ENCODE data around the gene BCL2L1. TPM values are rescaled to one million over a fixed set of nuclear protein-coding genes. Genes with fewer than 3 reads are reported as not detected.
A peak's percentile ranks its signal among the peaks of the same experiment; 100 is the strongest.
"Not testable (repeated sequence)": the region's sequence is repeated elsewhere in the genome, so short reads cannot be mapped to it uniquely, and the experiment has no call there.

Gene BCL2L1
- 33.1 and 33.4 TPM in 2 replicates for total RNA-seq (2014; rRNA removed; shearing (Covaris generic))

- DNase-seq = peak; percentile 86 to 87
- H3K36me3 ChIP-seq = peaks cover 9% of the 10 kb centered on the region
- peaks cover 38% of the 10 kb centered on the region for H3K4me1 ChIP-seq
Observed at GRCh38 chr20:31722257-31723068, at the start of gene BCL2L1. Gene BCL2L1 (minus strand): TSS chr20:31722868. CDS start chr20:31722218, 650 bp downstream.

GRCh38 chr20:31770243-31770642, 47.6 kb upstream of the BCL2L1 start:
- Histone ChIP-seq H3K27me3 (no peaks in the 10 kb centered on the region), H3K9me3 (replicated peaks) (no peaks in the 10 kb centered on the region), H3K4me3 (no peak overlapping the region), H3K27ac (no peak overlapping the region), H3K36me3 (peaks cover 91% of the 10 kb centered on the region), H3K4me1 (no peaks in the 10 kb centered on the region)
- DNase-seq = no peak

More at GRCh38 chr20:31722257-31723068, at the start of gene BCL2L1:
- Histone ChIP-seq H3K9me3 (replicated peaks) (no peaks in the 10 kb centered on the region), H3K4me3 (peak within 1 kb of the TSS; percentile 84), H3K27me3 (no peaks in the 10 kb centered on the region), H3K27ac (peak within 1 kb of the TSS; percentile 86)

GRCh38 chr20:31769681-31770080, 47.0 kb upstream of the BCL2L1 start:
- H3K27ac ChIP-seq = no peak overlapping the region
- H3K36me3 ChIP-seq = peaks cover 91% of the 10 kb centered on the region
- H3K4me1 ChIP-seq = no peaks in the 10 kb centered on the region
- DNase-seq = no peak
- H3K27me3 ChIP-seq = no peaks in the 10 kb centered on the region
- H3K9me3 ChIP-seq (replicated peaks) = no peaks in the 10 kb centered on the region
- no peak overlapping the region for H3K4me3 ChIP-seq

GRCh38 chr20:31767805-31768204, 45.1 kb upstream of the BCL2L1 start:
- peaks cover 93% of the 10 kb centered on the region for H3K36me3 ChIP-seq
- H3K9me3 ChIP-seq (replicated peaks) = no peaks in the 10 kb centered on the region
- no peaks in the 10 kb centered on the region for H3K27me3 ChIP-seq
- no peaks in the 10 kb centered on the region for H3K4me1 ChIP-seq
- H3K4me3 ChIP-seq = no peak overlapping the region
- no peak for DNase-seq
- no peak overlapping the region for H3K27ac ChIP-seq

- DNase-seq = no peak
- H3K4me3 ChIP-seq = no peak overlapping the region
- no peaks in the 10 kb centered on the region for H3K9me3 ChIP-seq (replicated peaks)
- no peaks in the 10 kb centered on the region for H3K27me3 ChIP-seq
- H3K36me3 ChIP-seq = peaks cover 95% of the 10 kb centered on the region
- H3K4me1 ChIP-seq = no peaks in the 10 kb centered on the region
- no peak overlapping the region for H3K27ac ChIP-seq
Observed at GRCh38 chr20:31764641-31765305, 42.1 kb upstream of the BCL2L1 start.

GRCh38 chr20:31760519-31761240, 38.0 kb upstream of the BCL2L1 start:
- H3K27ac ChIP-seq = no peak overlapping the region
- peaks cover 21% of the 10 kb centered on the region for H3K4me1 ChIP-seq
- H3K36me3 ChIP-seq = peaks cover 88% of the 10 kb centered on the region

GRCh38 chr20:31759836-31760518, 37.3 kb upstream of the BCL2L1 start:
- H3K4me1 ChIP-seq = peaks cover 21% of the 10 kb centered on the region
- H3K27ac ChIP-seq = no peak overlapping the region
- peaks cover 84% of the 10 kb centered on the region for H3K36me3 ChIP-seq
- H3K9me3 ChIP-seq (replicated peaks) = no peaks in the 10 kb centered on the region
- H3K4me3 ChIP-seq = no peak overlapping the region
- H3K27me3 ChIP-seq = no peaks in the 10 kb centered on the region
- no peak for DNase-seq

More at GRCh38 chr20:31760519-31761240, 38.0 kb upstream of the BCL2L1 start:
- Histone ChIP-seq H3K4me3 (no peak overlapping the region), H3K27me3 (no peaks in the 10 kb centered on the region), H3K9me3 (replicated peaks) (no peaks in the 10 kb centered on the region)
- no peak for DNase-seq

- no peaks in the 10 kb centered on the region for H3K9me3 ChIP-seq (replicated peaks)
- H3K4me3 ChIP-seq = no peak overlapping the region
- peaks cover 84% of the 10 kb centered on the region for H3K36me3 ChIP-seq
- DNase-seq = peak in 1 of 2 experiments; percentile 16
- peak overlapping the region; percentile 22 for H3K27ac ChIP-seq
- H3K27me3 ChIP-seq = no peaks in the 10 kb centered on the region
- peaks cover 21% of the 10 kb centered on the region for H3K4me1 ChIP-seq
Observed at GRCh38 chr20:31758991-31759390, 36.3 kb upstream of the BCL2L1 start.

GRCh38 chr20:31758521-31758920, 35.9 kb upstream of the BCL2L1 start:
- H3K27ac ChIP-seq = peak overlapping the region; percentile 22

GRCh38 chr20:31757254-31757653, 34.6 kb upstream of the BCL2L1 start:
- Histone ChIP-seq H3K9me3 (replicated peaks) (no peaks in the 10 kb centered on the region), H3K4me1 (peaks cover 21% of the 10 kb centered on the region), H3K4me3 (no peak overlapping the region), H3K27ac (no peak overlapping the region), H3K36me3 (peaks cover 81% of the 10 kb centered on the region), H3K27me3 (no peaks in the 10 kb centered on the region)
- DNase-seq = no peak

More at GRCh38 chr20:31758521-31758920, 35.9 kb upstream of the BCL2L1 start:
- Histone ChIP-seq H3K4me3 (no peak overlapping the region), H3K36me3 (peaks cover 84% of the 10 kb centered on the region), H3K4me1 (peaks cover 21% of the 10 kb centered on the region), H3K27me3 (no peaks in the 10 kb centered on the region), H3K9me3 (replicated peaks) (no peaks in the 10 kb centered on the region)
- peak; percentile 77 to 93 for DNase-seq

- Histone ChIP-seq H3K36me3 (peaks cover 76% of the 10 kb centered on the region), H3K4me3 (no peak overlapping the region), H3K27ac (no peak overlapping the region), H3K9me3 (replicated peaks) (no peaks in the 10 kb centered on the region), H3K4me1 (peaks cover 21% of the 10 kb centered on the region), H3K27me3 (no peaks in the 10 kb centered on the region)
- no peak for DNase-seq
Observed at GRCh38 chr20:31751126-31751525, 28.5 kb upstream of the BCL2L1 start.

GRCh38 chr20:31749223-31749622, 26.6 kb upstream of the BCL2L1 start:
- Histone ChIP-seq H3K9me3 (replicated peaks) (no peaks in the 10 kb centered on the region), H3K27me3 (no peaks in the 10 kb centered on the region), H3K4me3 (no peak overlapping the region), H3K27ac (no peak overlapping the region), H3K4me1 (peaks cover 29% of the 10 kb centered on the region), H3K36me3 (peaks cover 79% of the 10 kb centered on the region)
- DNase-seq = no peak

- H3K4me3 ChIP-seq = no peak overlapping the region
- no peak overlapping the region for H3K27ac ChIP-seq
- H3K4me1 ChIP-seq = peaks cover 29% of the 10 kb centered on the region
- DNase-seq = peak; percentile 65 to 83
- H3K9me3 ChIP-seq (replicated peaks) = no peaks in the 10 kb centered on the region
- no peaks in the 10 kb centered on the region for H3K27me3 ChIP-seq
- peaks cover 78% of the 10 kb centered on the region for H3K36me3 ChIP-seq
Observed at GRCh38 chr20:31747640-31748039, 25.0 kb upstream of the BCL2L1 start.

- H3K4me3 ChIP-seq; H3K27ac ChIP-seq; DNase-seq; H3K9me3 ChIP-seq (replicated peaks); H3K27me3 ChIP-seq: not testable (repeated sequence)
- Histone ChIP-seq H3K36me3 (peaks cover 79% of the 10 kb centered on the region), H3K4me1 (peaks cover 29% of the 10 kb centered on the region)
Observed at GRCh38 chr20:31747028-31747427, 24.4 kb upstream of the BCL2L1 start.
